Ovary (tissue), 3 donors: ENCODE results near the gene TRIM28.

Experiments
- CTCF ChIP-seq, 3 donors: fragments of 450-650 bp in 2 of 3; fragments of 200-600 bp in 1 of 3; IDR thresholded peaks; one replicate each; pipeline versions ENCODE4 v1.5.1 to v1.8.0; 2016 to 2022; ENCODE audit warnings: antibody characterized with exemption in 3 of 3, mild to moderate bottlenecking in 1 of 3
- EP300 ChIP-seq: sonication (generic); formaldehyde crosslinking; IDR thresholded peaks from one replicate; pipeline ENCODE4 v1.6.1; 2017; ENCODE audit warnings: antibody characterized with exemption
- POLR2A ChIP-seq: fragments of 450-650 bp; IDR thresholded peaks from one replicate; pipeline ENCODE4 v1.6.1; 2017; ENCODE audit warnings: antibody characterized with exemption, mild to moderate bottlenecking, moderate library complexity
- donor health status: DM: no; HTN: no; CAD: no.

DNA sequence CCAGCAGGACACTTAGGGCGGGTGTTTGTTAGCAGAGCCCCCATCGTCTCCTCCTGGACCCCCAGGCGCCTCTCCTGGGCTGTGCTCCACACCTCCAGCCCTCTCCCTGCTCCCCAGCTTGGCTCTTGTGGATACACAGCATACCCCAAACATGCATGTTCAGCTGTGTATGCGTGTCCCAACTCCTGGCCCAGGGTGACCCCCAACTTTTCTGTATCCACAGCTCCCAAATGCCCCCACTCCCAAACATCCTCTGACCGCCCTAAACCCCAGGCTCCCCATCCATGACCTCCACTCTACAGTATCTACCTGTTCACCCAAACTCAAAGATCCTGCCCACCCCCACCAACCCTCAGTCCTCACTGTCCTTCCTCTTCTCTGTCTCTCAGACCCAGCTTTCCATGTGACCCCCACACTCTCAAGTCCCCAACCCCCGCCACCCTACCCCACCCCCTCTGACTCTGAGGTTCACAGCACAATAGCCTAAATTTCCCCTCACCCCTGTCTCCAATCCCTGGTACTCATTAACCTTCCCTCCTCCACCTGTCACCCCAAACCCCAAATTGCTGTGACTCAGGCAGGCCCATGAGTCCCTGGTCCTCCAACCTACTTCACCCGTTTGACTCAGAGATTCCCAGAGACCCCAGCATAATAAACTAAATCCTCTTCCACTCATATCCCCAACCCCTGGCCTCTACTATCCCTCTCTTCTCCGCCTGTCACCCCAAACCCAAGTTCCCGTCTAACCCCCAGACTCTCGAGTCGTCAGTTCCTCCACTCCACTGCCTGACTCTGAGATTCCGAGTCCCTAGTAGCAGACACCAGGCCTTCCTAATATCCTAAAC, 13.6 kb downstream of the TRIM28 start:
- TF ChIP-seq CTCF (IDR thresholded peaks at IDR 0.05) (no peak), POLR2A (no peak), EP300 (no peak)
